Measurements from ENCODE around the gene STRADA.
"Not testable (repeated sequence)": the region's sequence is repeated elsewhere in the genome, so short reads cannot be mapped to it uniquely, and the experiment has no call there.

STRADA gene

GRCh38 chr17:63753215-63753614 is 11.6 kb upstream of the STRADA start:
- no peak for DNase-seq

- no peak for DNase-seq
Observed at GRCh38 chr17:63752707-63753106, 11.1 kb upstream of the STRADA start.

GRCh38 chr17:63751806-63752205 is 10.2 kb upstream of the STRADA start:
- DNase-seq, result no peak

GRCh38 chr17:63741143-63741407 is 524 bp downstream of the STRADA start:
- DNase-seq, result no peak

- DNase-seq, result no peak
Observed at GRCh38 chr17:63740464-63741142, 996 bp downstream of the STRADA start.

- DNase-seq, result no peak
Observed at GRCh38 chr17:63735691-63736090, 5.9 kb downstream of the STRADA start.

- no peak for DNase-seq
Observed at GRCh38 chr17:63722403-63722802, 19.2 kb downstream of the STRADA start.

GRCh38 chr17:63720194-63720593 is 21.4 kb downstream of the STRADA start:
- not testable (repeated sequence) for DNase-seq

- DNase-seq, result no peak
Observed at GRCh38 chr17:63718988-63719387, 22.6 kb downstream of the STRADA start.

- no peak for DNase-seq
Observed at GRCh38 chr17:63716426-63716825, 25.2 kb downstream of the STRADA start.

GRCh38 chr17:63714550-63715277 is 26.9 kb downstream of the STRADA start:
- no peak for DNase-seq

GRCh38 chr17:63709110-63709509 is 32.5 kb downstream of the STRADA start:
- DNase-seq, result no peak

- DNase-seq, result no peak
Observed at GRCh38 chr17:63707151-63707550, 34.4 kb downstream of the STRADA start.

GRCh38 chr17:63706336-63707082 is 35.1 kb downstream of the STRADA start:
- DNase-seq, result no peak

GRCh38 chr17:63705657-63706056 is 35.9 kb downstream of the STRADA start:
- DNase-seq, result no peak

GRCh38 chr17:63704836-63705235 is 36.8 kb downstream of the STRADA start:
- no peak for DNase-seq

GRCh38 chr17:63704259-63704576 is 37.4 kb downstream of the STRADA start:
- DNase-seq, result no peak

GRCh38 chr17:63703556-63704258 is 37.9 kb downstream of the STRADA start:
- DNase-seq, result no peak

GRCh38 chr17:63703029-63703428 is 38.6 kb downstream of the STRADA start:
- no peak for DNase-seq

GRCh38 chr17:63702721-63703015 is 38.9 kb downstream of the STRADA start:
- DNase-seq, result no peak

GRCh38 chr17:63701868-63702720 is 39.5 kb downstream of the STRADA start:
- DNase-seq, result peak; percentile 76

- no peak for DNase-seq
Observed at GRCh38 chr17:63701456-63701820, 40.2 kb downstream of the STRADA start.

All from activated CD4-positive, alpha-beta T cell treated with anti-CD3 and anti-CD28 coated beads, Interleukin-2, amount 50 U/mL, for 1 hour (primary cell).